Endothelial cell of umbilical vein (primary cell): ENCODE results near the gene SLC24A3. TPM values are rescaled to one million over a fixed set of nuclear protein-coding genes. Genes with fewer than 3 reads are reported as not detected.

ENCODE experiments used
- BruUV-seq: library from RNA; stranded (reverse); fragments of 400-500 nt; replicated peaks from 2 replicates; lab custom pipeline; 2021; lab: Mats Ljungman, UMichigan
- CTCF ChIA-PET: fragments of 300-600, 350-600 bp; sonication (Branson Sonifier 250); formaldehyde crosslinking; loops from one replicate; lab custom pipeline; 2021; ENCODE audit warnings: antibody characterized with exemption, inconsistent platforms; lab: Charles Lee
- POLR2A ChIA-PET: fragments of 300-600, 350-600 bp; sonication (Branson Sonifier 250); formaldehyde crosslinking; loops from one replicate; lab custom pipeline; 2021; ENCODE audit warnings: antibody characterized with exemption, inconsistent platforms; lab: Charles Lee
- DNase-seq: peaks from one replicate; pipeline ENCODE4 v3.0.0-alpha.2; 2011; ENCODE audit warnings: low read depth, low spot score
- FAIRE-seq: peaks from 2 replicates; lab custom pipeline; 2011; peaks lifted over from hg19 to GRCh38; lab: Jason Lieb, UNC
- H2AFZ ChIP-seq: 2 replicates; pipeline ENCODE4 v1.6.0; 2012; ENCODE audit warnings: low read depth, low read length, control low read depth, inconsistent platforms
- H3K27ac ChIP-seq: 2 replicates; pipeline ENCODE4 v1.5.1; 2011; ENCODE audit warnings: low read depth, mild to moderate bottlenecking, control low read depth, low read length, moderate library complexity; ENCODE audit not compliant: insufficient read depth
- H3K27me3 ChIP-seq, 2 experiments: 2 replicates each; pipeline versions ENCODE4 v1.6.0 to v1.6.1; 2011; ENCODE audit warnings: low read length in 2 of 2, mixed read lengths in 1 of 2; ENCODE audit not compliant: control insufficient read depth in 2 of 2, insufficient read depth in 2 of 2
- H3K36me3 ChIP-seq, 2 experiments: 2 replicates in 1 of 2; 3 replicates in 1 of 2; pipeline ENCODE4 v1.5.1; 2011; ENCODE audit warnings: low read length in 2 of 2, mild to moderate bottlenecking in 1 of 2, moderate library complexity in 1 of 2; ENCODE audit not compliant: control insufficient read depth in 2 of 2, insufficient read depth in 2 of 2; ENCODE audit errors: extremely low read depth in 1 of 2
- H3K4me1 ChIP-seq: 3 replicates; pipeline ENCODE4 v1.5.1; 2011; ENCODE audit warnings: mild to moderate bottlenecking, low read length; ENCODE audit not compliant: control insufficient read depth, insufficient read depth; ENCODE audit errors: extremely low read depth
- H3K4me2 ChIP-seq: 2 replicates; pipeline ENCODE4 v1.6.1; 2011; ENCODE audit warnings: low read length, control low read depth, mixed read lengths; ENCODE audit not compliant: insufficient read depth
- H3K4me3 ChIP-seq, 3 experiments: fragments of 200-600 bp in 1 of 3; sonication (generic), shearing (Covaris generic) in 1 of 3; replicated peaks in 1 of 3; 2 replicates each; pipeline ENCODE4 v1.5.1; 2011 to 2016; ENCODE audit warnings: control low read depth in 3 of 3, low read length in 3 of 3, mild to moderate bottlenecking in 2 of 3, inconsistent platforms in 1 of 3, low read depth in 1 of 3, moderate library complexity in 1 of 3; ENCODE audit not compliant: insufficient read depth in 1 of 3
- H3K79me2 ChIP-seq: 2 replicates; pipeline ENCODE4 v1.6.0; 2012; ENCODE audit warnings: low read length, inconsistent platforms; ENCODE audit not compliant: control insufficient read depth, insufficient read depth
- H3K9ac ChIP-seq: replicated peaks from 2 replicates; pipeline ENCODE3; 2011; ENCODE audit warnings: low read length, control low read depth; ENCODE audit not compliant: insufficient read depth; ENCODE audit errors: extremely low read depth
- H3K9me1 ChIP-seq: replicated peaks from 3 replicates; pipeline ENCODE4 v1.6.0; 2011; ENCODE audit warnings: mild to moderate bottlenecking, low read length; ENCODE audit not compliant: control insufficient read depth, insufficient read depth; ENCODE audit errors: extremely low read depth
- H3K9me3 ChIP-seq: replicated peaks from 2 replicates; pipeline ENCODE4 v1.5.1; 2012; ENCODE audit warnings: low read length, inconsistent platforms; ENCODE audit not compliant: control insufficient read depth, insufficient read depth
- H4K20me1 ChIP-seq: replicated peaks from 2 replicates; pipeline ENCODE3; 2011; ENCODE audit warnings: mild to moderate bottlenecking, low read length; ENCODE audit not compliant: control insufficient read depth, insufficient read depth; ENCODE audit errors: extremely low read depth
- EZH2 ChIP-seq: IDR thresholded peaks from 2 replicates; pipeline ENCODE4 v1.6.1; 2012; ENCODE audit warnings: borderline replicate concordance, low read depth, mild to moderate bottlenecking, moderate library complexity, low read length, inconsistent platforms; ENCODE audit not compliant: severe bottlenecking
- FOS ChIP-seq: IDR thresholded peaks from 2 replicates; pipeline ENCODE4 v1.6.1; 2011; ENCODE audit warnings: mild to moderate bottlenecking, low read length, moderate library complexity, borderline replicate concordance; ENCODE audit not compliant: insufficient read depth
- MYC ChIP-seq: IDR thresholded peaks from one replicate; pipeline ENCODE4 v1.6.1; 2011; ENCODE audit warnings: mild to moderate bottlenecking, low read depth, low read length
- dilution Hi-C: fragments of 300-500 bp; cut with MboI; formaldehyde crosslinking; loops from one replicate; pipeline ENCODE4 v1.15.0; 2019; ENCODE audit warnings: low sequenced_read_pairs; ENCODE audit not compliant: extremely low pct_ligation_motif_present
- intact Hi-C: fragments of 100-400 bp; cut with micrococcal nuclease; formaldehyde crosslinking; loops from one replicate; pipeline ENCODE4 v1.10.0; 2022
- polyA plus RNA-seq, 4 experiments: library from polyadenylated mRNA; depleted of rRNA in 3 of 4; stranded (reverse) in 3 of 4; unstranded in 1 of 4; fragments of >200 nt; gene quantifications; 2 replicates each; pipeline versions ENCODE4 v1.2.1 to v1.2.3, GENCODE V29; 2011 to 2012; ENCODE audit warnings: missing spikeins in 1 of 4
- total RNA-seq: library from RNA; stranded (reverse); gene quantifications from 2 replicates; pipeline ENCODE4 v1.2.3, GENCODE V29; 2021
- TF ChIP-seq, protein P1 (sequence below): IDR thresholded peaks from 2 replicates; pipeline ENCODE4 v1.6.1; 2011; ENCODE audit not compliant: insufficient read depth, insufficient read length

SLC24A3 gene
- total and polyA plus RNA-seq, 2 donors (not counting 3 experiments of a cell fraction or from before 2014, with no cell fraction given), result not detected

DNA sequence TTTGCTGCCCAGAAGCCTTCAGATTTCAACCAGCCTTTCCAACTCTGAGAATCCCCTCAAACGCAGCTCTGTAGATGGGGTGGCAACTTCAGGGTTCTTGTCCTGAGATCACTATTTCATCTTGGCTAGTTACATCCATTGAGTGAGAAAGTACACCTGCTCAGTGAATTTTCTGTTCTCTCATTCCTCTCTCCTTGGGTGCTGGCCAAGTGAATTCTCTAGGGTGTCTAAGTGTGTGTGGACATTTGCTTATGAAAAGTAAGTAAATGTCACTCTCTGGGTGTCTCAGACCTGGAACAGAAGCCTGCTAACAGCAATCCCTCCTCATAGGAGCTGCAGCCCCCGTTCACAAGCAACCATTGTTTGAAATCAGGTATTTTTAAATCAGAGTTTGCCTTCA is 549.4 kb downstream of the SLC24A3 start:
- H3K36me3 ChIP-seq, result no peaks in the 10 kb centered on the region
- dilution Hi-C loops (no loop called here), intact Hi-C loops (no loop called here)
- H3K4me3 ChIP-seq, result no peak overlapping the region
- H3K9me3 ChIP-seq, result no peaks in the 10 kb centered on the region
- FAIRE-seq (no peak), DNase-seq (no peak)
- H2AFZ ChIP-seq, result no peak overlapping the region
- H4K20me1 ChIP-seq, result no peaks in the 10 kb centered on the region
- H3K79me2 ChIP-seq, result no peaks in the 10 kb centered on the region
- H3K9me1 ChIP-seq, result no peaks in the 10 kb centered on the region
- no peak overlapping the region for H3K9ac ChIP-seq
- TF ChIP-seq EZH2 (no peak), FOS (no peak)
- TF ChIP-seq, protein P1, sequence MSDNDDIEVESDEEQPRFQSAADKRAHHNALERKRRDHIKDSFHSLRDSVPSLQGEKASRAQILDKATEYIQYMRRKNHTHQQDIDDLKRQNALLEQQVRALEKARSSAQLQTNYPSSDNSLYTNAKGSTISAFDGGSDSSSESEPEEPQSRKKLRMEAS, result no peak
- no peaks in the 10 kb centered on the region for H3K27me3 ChIP-seq
- peaks cover 16% of the 10 kb centered on the region for H3K4me1 ChIP-seq
- CTCF ChIA-PET, result no interaction called here
- POLR2A ChIA-PET, result no interaction called here
- H3K27ac ChIP-seq, result no peak overlapping the region
- no peak overlapping the region for H3K4me2 ChIP-seq
- BruUV-seq, result no TSS peak

DNA sequence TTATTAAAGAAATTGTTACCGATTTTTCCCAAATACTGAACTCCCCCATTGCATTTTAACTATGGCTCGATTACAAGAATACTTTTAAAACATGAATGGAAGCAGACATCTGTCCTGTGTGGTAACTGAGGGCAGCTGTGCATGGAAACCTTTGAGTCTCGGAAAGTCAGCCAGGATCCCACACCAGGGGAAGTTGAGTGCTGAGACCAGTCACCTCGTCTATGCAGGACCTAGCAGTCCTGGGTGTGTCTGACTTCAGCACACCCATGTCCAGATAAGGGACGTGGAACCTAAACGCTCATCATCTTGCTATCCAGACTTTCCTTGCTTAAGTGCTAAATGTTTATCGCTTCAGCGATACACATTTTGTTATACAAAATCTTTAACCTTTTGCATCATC is 551.8 kb downstream of the SLC24A3 start:
- Histone ChIP-seq H2AFZ (no peak overlapping the region), H3K79me2 (no peaks in the 10 kb centered on the region), H3K36me3 (no peaks in the 10 kb centered on the region), H3K4me3 (no peak overlapping the region), H3K9ac (no peak overlapping the region), H3K4me2 (no peak overlapping the region), H3K9me3 (no peaks in the 10 kb centered on the region), H3K4me1 (peaks cover under 1% of the 10 kb centered on the region), H3K27me3 (no peaks in the 10 kb centered on the region), H4K20me1 (no peaks in the 10 kb centered on the region), H3K27ac (no peak overlapping the region), H3K9me1 (no peaks in the 10 kb centered on the region)
- CTCF ChIA-PET, result interaction anchor here (1.4 kb wide), 1 partner anchor 9 kb away, joined by 3 read pairs; no protein-coding TSS in a partner anchor
- POLR2A ChIA-PET, result interaction anchor here (0.6 kb wide), 2 partner anchors 64 to 217 kb away, joined by 3 to 6 read pairs; no protein-coding TSS in a partner anchor
- DNase-seq (no peak), FAIRE-seq (no peak)
- dilution Hi-C loops, result no loop called here
- TF ChIP-seq FOS (no peak), MYC (no peak)
- intact Hi-C loops, result no loop called here
- BruUV-seq, result no TSS peak
